Left lung (tissue), 10 donors: ENCODE measurements around the gene PLOD2. TPM values are rescaled to one million over a fixed set of nuclear protein-coding genes. Genes with fewer than 3 reads are reported as not detected.

ENCODE experiments used
- ATAC-seq: fragments of 200-7000 bp; cut with Tn5 transposase; one replicate; pipeline ENCODE4 v1.9.1; 2020; ENCODE audit warnings: moderate library complexity
- DNase-seq, 4 donors: peaks; one replicate each; pipeline ENCODE4 v3.0.0-alpha.2; 2013 to 2020
- H3K27ac ChIP-seq, 2 donors: fragments of 200-600 bp; sonication (generic) in 1 of 2; one replicate each; pipeline versions ENCODE4 v1.5.0 to v1.8.0; 2020 to 2021
- H3K27me3 ChIP-seq, 2 donors: fragments of 200-600 bp; sonication (generic) in 1 of 2; one replicate each; pipeline versions ENCODE4 v1.5.0 to v1.8.0; 2020 to 2021
- H3K36me3 ChIP-seq, 2 donors: fragments of 200-600 bp; sonication (generic) in 1 of 2; one replicate each; pipeline versions ENCODE4 v1.5.0 to v1.8.0; 2020 to 2021
- H3K4me1 ChIP-seq, 2 donors: fragments of 200-600 bp; one replicate each; pipeline ENCODE4 v1.8.0; 2021
- H3K4me3 ChIP-seq, 2 donors: fragments of 200-600 bp; sonication (generic) in 1 of 2; one replicate each; pipeline versions ENCODE4 v1.5.0 to v1.8.0; 2020 to 2021; ENCODE audit warnings: mild to moderate bottlenecking in 1 of 2
- H3K9me3 ChIP-seq, 2 donors: fragments of 200-600 bp; sonication (generic) in 1 of 2; one replicate each; pipeline versions ENCODE4 v1.5.0 to v1.8.0; 2020 to 2021
- intact Hi-C, 2 donors: fragments of 100-400 bp; cut with DNase I; formaldehyde crosslinking; loops; one replicate each; pipeline versions ENCODE4 v1.11.2 to v1.14.2; 2022
- polyA plus RNA-seq, 6 donors: library from polyadenylated mRNA; unstranded; fragments of 120-200 nt; gene quantifications; one replicate each; pipeline ENCODE4 v1.2.1, GENCODE V29; 2013; ENCODE audit not compliant: insufficient read length in 6 of 6
- total RNA-seq, 2 donors: library from RNA; stranded (reverse); fragmentation: NEBNext Ultra II Directional; extraction: Animal tissue kit (Norgen Biotek cat#: 25700); gene quantifications; one replicate each; pipeline ENCODE4 v1.2.1, GENCODE V29; 2021
- TF ChIP-seq, protein P1 (sequence below), 2 donors: fragments of 200-600 bp; sonication (generic) in 1 of 2; IDR thresholded peaks; one replicate each; pipeline versions ENCODE4 v1.5.0 to v1.8.0; 2021; ENCODE audit warnings: antibody characterized with exemption in 2 of 2
- donor health status: DM: no; HTN: yes; CAD: no.
- donor health status: DM: no; HTN: no; CAD: no.

PLOD2 gene
- total and polyA plus RNA-seq, 8 donors = 41.9 to 98.6 (median 69.1) TPM

DNA sequence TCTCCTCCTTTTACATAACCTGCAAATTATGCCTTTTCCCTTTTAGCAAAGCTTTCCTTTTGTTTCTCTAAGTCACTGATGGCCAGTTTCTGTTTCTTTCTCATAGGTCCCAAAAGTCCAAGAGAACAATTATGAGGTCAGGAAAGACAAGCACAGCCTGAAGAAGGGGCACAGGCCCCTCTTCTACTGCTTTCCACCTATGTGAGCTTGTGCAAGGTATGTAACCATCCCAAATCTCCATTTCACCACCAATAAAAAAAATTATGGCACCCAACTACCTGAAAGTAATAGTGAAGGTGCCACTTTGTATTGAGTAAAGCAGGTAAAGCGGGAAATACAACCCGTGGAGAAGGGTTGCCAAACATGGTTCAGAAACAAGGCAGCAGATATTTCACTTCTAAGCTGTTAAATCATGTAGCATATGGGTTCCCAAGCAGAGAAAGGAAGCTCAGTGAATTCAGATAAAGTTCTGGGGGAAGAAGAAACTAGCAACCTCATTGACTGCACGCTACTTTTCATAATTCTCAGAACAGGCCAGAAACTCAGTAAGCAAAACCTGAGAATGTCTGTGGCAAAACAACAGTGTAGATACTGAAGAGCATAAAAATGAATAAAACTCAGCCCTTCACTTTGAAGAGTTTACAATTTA lies 4.2 kb downstream of the PLOD2 start:
- intact Hi-C loops = no loop called here
- H3K4me3 ChIP-seq = no peak overlapping the region
- TF ChIP-seq, protein P1, sequence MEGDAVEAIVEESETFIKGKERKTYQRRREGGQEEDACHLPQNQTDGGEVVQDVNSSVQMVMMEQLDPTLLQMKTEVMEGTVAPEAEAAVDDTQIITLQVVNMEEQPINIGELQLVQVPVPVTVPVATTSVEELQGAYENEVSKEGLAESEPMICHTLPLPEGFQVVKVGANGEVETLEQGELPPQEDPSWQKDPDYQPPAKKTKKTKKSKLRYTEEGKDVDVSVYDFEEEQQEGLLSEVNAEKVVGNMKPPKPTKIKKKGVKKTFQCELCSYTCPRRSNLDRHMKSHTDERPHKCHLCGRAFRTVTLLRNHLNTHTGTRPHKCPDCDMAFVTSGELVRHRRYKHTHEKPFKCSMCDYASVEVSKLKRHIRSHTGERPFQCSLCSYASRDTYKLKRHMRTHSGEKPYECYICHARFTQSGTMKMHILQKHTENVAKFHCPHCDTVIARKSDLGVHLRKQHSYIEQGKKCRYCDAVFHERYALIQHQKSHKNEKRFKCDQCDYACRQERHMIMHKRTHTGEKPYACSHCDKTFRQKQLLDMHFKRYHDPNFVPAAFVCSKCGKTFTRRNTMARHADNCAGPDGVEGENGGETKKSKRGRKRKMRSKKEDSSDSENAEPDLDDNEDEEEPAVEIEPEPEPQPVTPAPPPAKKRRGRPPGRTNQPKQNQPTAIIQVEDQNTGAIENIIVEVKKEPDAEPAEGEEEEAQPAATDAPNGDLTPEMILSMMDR (IDR thresholded peaks at IDR 0.05) = no peak
- peaks cover 3 to 20% of the 10 kb centered on the region in 2 donors for H3K4me1 ChIP-seq
- H3K27me3 ChIP-seq = peaks cover 0 to 25% of the 10 kb centered on the region in 2 donors
- no peaks in the 10 kb centered on the region for H3K36me3 ChIP-seq
- DNase-seq = no peak
- H3K27ac ChIP-seq = peak overlapping the region; percentile 63 to 69
- no peak for ATAC-seq
- no peaks in the 10 kb centered on the region for H3K9me3 ChIP-seq

GRCh38 chr3:146156095-146156494 lies 4.9 kb downstream of the PLOD2 start:
- no peak for ATAC-seq
- Histone ChIP-seq H3K27ac (peak overlapping the region; percentile 63 to 69), H3K4me3 (no peak overlapping the region), H3K27me3 (peaks cover 0 to 19% of the 10 kb centered on the region in 2 donors), H3K9me3 (no peaks in the 10 kb centered on the region), H3K4me1 (peaks cover 3 to 20% of the 10 kb centered on the region in 2 donors), H3K36me3 (no peaks in the 10 kb centered on the region)
- no peak for DNase-seq
- TF ChIP-seq, protein P1 (IDR thresholded peaks at IDR 0.05) = no peak
- intact Hi-C loops = no loop called here

GRCh38 chr3:146154995-146155394 lies 6.0 kb downstream of the PLOD2 start:
- H3K9me3 ChIP-seq = no peaks in the 10 kb centered on the region
- TF ChIP-seq, protein P1 (IDR thresholded peaks at IDR 0.05) = no peak
- H3K4me3 ChIP-seq = no peak overlapping the region
- DNase-seq (no peak), ATAC-seq (no peak)
- peaks cover 3 to 20% of the 10 kb centered on the region in 2 donors for H3K4me1 ChIP-seq
- H3K36me3 ChIP-seq = no peaks in the 10 kb centered on the region
- peaks cover 0 to 8% of the 10 kb centered on the region in 2 donors for H3K27me3 ChIP-seq
- intact Hi-C loops = no loop called here
- H3K27ac ChIP-seq = no peak overlapping the region

GRCh38 chr3:146154316-146154715 lies 6.7 kb downstream of the PLOD2 start:
- ATAC-seq (no peak), DNase-seq (no peak)
- no peaks in the 10 kb centered on the region for H3K9me3 ChIP-seq
- H3K4me1 ChIP-seq = peaks cover 3 to 20% of the 10 kb centered on the region in 2 donors
- H3K4me3 ChIP-seq = no peak overlapping the region
- no peaks in the 10 kb centered on the region for H3K36me3 ChIP-seq
- intact Hi-C loops = no loop called here
- H3K27ac ChIP-seq = no peak overlapping the region
- peaks cover 0 to under 1% of the 10 kb centered on the region in 2 donors for H3K27me3 ChIP-seq
- TF ChIP-seq, protein P1 (IDR thresholded peaks at IDR 0.05) = no peak

GRCh38 chr3:146153429-146153828 lies 7.6 kb downstream of the PLOD2 start:
- TF ChIP-seq, protein P1 (IDR thresholded peaks at IDR 0.05) = no peak
- Histone ChIP-seq H3K4me3 (no peak overlapping the region), H3K9me3 (no peaks in the 10 kb centered on the region), H3K27me3 (no peaks in the 10 kb centered on the region), H3K27ac (no peak overlapping the region), H3K4me1 (peaks cover 3 to 20% of the 10 kb centered on the region in 2 donors), H3K36me3 (no peaks in the 10 kb centered on the region)
- no peak for DNase-seq
- ATAC-seq = no peak
- intact Hi-C loops = no loop called here
